H54 (cell line): Measurements from ENCODE around the gene TUBD1.
"Not testable (repeated sequence)": the region's sequence is repeated elsewhere in the genome, so short reads cannot be mapped to it uniquely, and the experiment has no call there.

ENCODE experiments used
- DNase-seq: peaks from one replicate; pipeline ENCODE4 v3.0.0; 2011; ENCODE audit warnings: low spot score, mixed read lengths; ENCODE audit not compliant: insufficient read length
- FAIRE-seq: peaks from 3 replicates; lab custom pipeline; 2011; peaks lifted over from hg19 to GRCh38; lab: Jason Lieb, UNC
- POLR2A ChIP-seq: IDR thresholded peaks from 2 replicates; pipeline ENCODE4 v1.6.1; 2011; ENCODE audit warnings: low read depth, mild to moderate bottlenecking, low read length

The TUBD1 gene

GRCh38 chr17:59844884-59845594 is 47.7 kb downstream of the TUBD1 start:
- FAIRE-seq (no peak), DNase-seq (no peak)

GRCh38 chr17:59842901-59843652 is 49.7 kb downstream of the TUBD1 start:
- peak; percentile 92 for TF ChIP-seq POLR2A
- FAIRE-seq, result peak; percentile 23
- no peak for DNase-seq

More at GRCh38 chr17:59844884-59845594, 47.7 kb downstream of the TUBD1 start:
- TF ChIP-seq POLR2A, result peak; percentile 80

- peak; percentile 38 for FAIRE-seq
- DNase-seq, result not testable (repeated sequence)
These were observed 50.9 kb downstream of the TUBD1 start for GRCh38 chr17:59841882-59842263.

GRCh38 chr17:59841091-59841881 is 51.5 kb downstream of the TUBD1 start:
- not testable (repeated sequence) for DNase-seq
- peak; percentile 23 for FAIRE-seq

GRCh38 chr17:59840329-59841090 is 52.2 kb downstream of the TUBD1 start:
- FAIRE-seq, result no peak
- no peak for DNase-seq
- no peak for TF ChIP-seq POLR2A

- TF ChIP-seq POLR2A, result no peak
- FAIRE-seq (no peak), DNase-seq (no peak)
These were observed 53.0 kb downstream of the TUBD1 start for GRCh38 chr17:59839651-59840328.

- DNase-seq (no peak), FAIRE-seq (no peak)
- TF ChIP-seq POLR2A, result peak; percentile 44
These were observed 54.5 kb downstream of the TUBD1 start for GRCh38 chr17:59838052-59838916.

GRCh38 chr17:59837308-59838051 is 55.3 kb downstream of the TUBD1 start:
- DNase-seq, result no peak
- FAIRE-seq, result peak; percentile 97
- peak; percentile 71 for TF ChIP-seq POLR2A

- no peak for TF ChIP-seq POLR2A
- FAIRE-seq (no peak), DNase-seq (no peak)
These were observed 59.8 kb downstream of the TUBD1 start for GRCh38 chr17:59832883-59833379.

- no peak for DNase-seq
- FAIRE-seq, result no peak
- no peak for TF ChIP-seq POLR2A
These were observed 61.8 kb downstream of the TUBD1 start for GRCh38 chr17:59830846-59831486.

GRCh38 chr17:59830007-59830630 is 62.6 kb downstream of the TUBD1 start:
- no peak for DNase-seq
- peak; percentile 26; the same call in 1 of the 2 replicates for TF ChIP-seq POLR2A
- no peak for FAIRE-seq
